Hematopoietic multipotent progenitor cell treated with erythropoietin and hydrocortisone succinate and interleukin-3 and kit ligand, for 15 days (in vitro differentiated cells): ENCODE data around the gene CLDN22.

Source experiments
- DNase-seq: peaks from one replicate; pipeline ENCODE4 v3.0.0-alpha.2; 2015; ENCODE audit warnings: low spot score

Gene CLDN22

GRCh38 chr4:183321516-183321915, 1.4 kb upstream of the CLDN22 start:
- no peak for DNase-seq

- no peak for DNase-seq
These were observed 1.0 kb upstream of the CLDN22 start for GRCh38 chr4:183321079-183321478.

GRCh38 chr4:183318656-183319055, 1.4 kb downstream of the CLDN22 start:
- no peak for DNase-seq

GRCh38 chr4:183314806-183315205, 5.3 kb downstream of the CLDN22 start:
- no peak for DNase-seq

- DNase-seq: no peak
These were observed 5.7 kb downstream of the CLDN22 start for GRCh38 chr4:183314336-183314735.

GRCh38 chr4:183312841-183313240, 7.2 kb downstream of the CLDN22 start:
- DNase-seq: no peak

GRCh38 chr4:183306811-183307210, 13.3 kb downstream of the CLDN22 start:
- no peak for DNase-seq

- DNase-seq: no peak
These were observed 15.5 kb downstream of the CLDN22 start for GRCh38 chr4:183304538-183304937.

- no peak for DNase-seq
These were observed 16.0 kb downstream of the CLDN22 start for GRCh38 chr4:183304067-183304466.

GRCh38 chr4:183303301-183303700, 16.8 kb downstream of the CLDN22 start:
- DNase-seq: no peak

- no peak for DNase-seq
These were observed 19.4 kb downstream of the CLDN22 start for GRCh38 chr4:183300655-183301054.

GRCh38 chr4:183300070-183300469, 20.0 kb downstream of the CLDN22 start:
- no peak for DNase-seq

- no peak for DNase-seq
These were observed 20.6 kb downstream of the CLDN22 start for GRCh38 chr4:183299464-183299863.

GRCh38 chr4:183297675-183298074, 22.4 kb downstream of the CLDN22 start:
- DNase-seq: no peak

GRCh38 chr4:183295711-183296110, 24.4 kb downstream of the CLDN22 start:
- no peak for DNase-seq

- no peak for DNase-seq
These were observed 29.0 kb downstream of the CLDN22 start for GRCh38 chr4:183291070-183291469.

- DNase-seq: peak; percentile 5
These were observed 30.4 kb downstream of the CLDN22 start for GRCh38 chr4:183289688-183290087.

GRCh38 chr4:183288955-183289354, 31.1 kb downstream of the CLDN22 start:
- no peak for DNase-seq

- DNase-seq: no peak
These were observed 32.4 kb downstream of the CLDN22 start for GRCh38 chr4:183287677-183288076.

GRCh38 chr4:183287309-183287659, 32.8 kb downstream of the CLDN22 start:
- no peak for DNase-seq

GRCh38 chr4:183286590-183287308, 33.3 kb downstream of the CLDN22 start:
- DNase-seq: no peak

GRCh38 chr4:183285886-183286285, 34.2 kb downstream of the CLDN22 start:
- DNase-seq: no peak

GRCh38 chr4:183284965-183285364, 35.1 kb downstream of the CLDN22 start:
- no peak for DNase-seq

- DNase-seq: no peak
These were observed 35.8 kb downstream of the CLDN22 start for GRCh38 chr4:183284258-183284785.
